GM12878 (cell line): Measurements from ENCODE around the gene ATF2. TPM values are rescaled to one million over a fixed set of nuclear protein-coding genes. Genes with fewer than 3 reads are reported as not detected.
A peak's percentile ranks its signal among the peaks of the same experiment; 100 is the strongest.

Experiments
- ATAC-seq: fragments of 200-7000 bp; cut with Tn5 transposase; 3 replicates; pipeline ENCODE4 v1.9.1; 2020; ENCODE audit warnings: mild to moderate bottlenecking, moderate library complexity
- BruUV-seq: library from RNA; stranded (reverse); fragments of 400-500 nt; replicated peaks from 2 replicates; lab custom pipeline; 2021; lab: Mats Ljungman, UMichigan
- CTCF ChIA-PET: fragments of 300-600 bp; sonication (Branson Sonifier 250); formaldehyde crosslinking; extraction: SDS; loops from one replicate; lab custom pipeline; 2021; ENCODE audit warnings: inconsistent platforms; lab: Yijun Ruan, JAX
- POLR2A ChIA-PET: fragments of 350-600 bp; formaldehyde crosslinking; extraction: SDS; loops from one replicate; lab custom pipeline; 2021; ENCODE audit warnings: inconsistent platforms; lab: Charles Lee
- RAD21 ChIA-PET: fragments of 300-600 bp; sonication (Branson Sonifier 250); formaldehyde crosslinking; loops from one replicate; lab custom pipeline; 2023; ENCODE audit warnings: antibody characterized with exemption; ENCODE audit not compliant: unreplicated experiment; lab: Charles Lee
- SMC1A ChIA-PET: fragments of 300-600 bp; sonication (Branson Sonifier 250); formaldehyde crosslinking; loops from one replicate; lab custom pipeline; 2023; ENCODE audit not compliant: unreplicated experiment, uncharacterized antibody; lab: Charles Lee
- DNase-seq: peaks from one replicate; pipeline ENCODE4 v3.0.0-alpha.2; 2011; ENCODE audit warnings: low read depth, low spot score
- FAIRE-seq: peaks from 3 replicates; lab custom pipeline; 2011; peaks lifted over from hg19 to GRCh38; lab: Jason Lieb, UNC
- H2AFZ ChIP-seq: 2 replicates; pipeline ENCODE4 v1.6.0; 2011; ENCODE audit warnings: low read depth, low read length, control low read depth; ENCODE audit not compliant: control insufficient read depth
- H3K27ac ChIP-seq: 2 replicates; pipeline ENCODE4 v1.5.1; 2011; ENCODE audit warnings: control low read depth; ENCODE audit not compliant: control insufficient read depth, insufficient read depth
- H3K27me3 ChIP-seq, 2 experiments: replicated peaks in 1 of 2; 2 replicates each; pipeline versions ENCODE4 v1.6.0 to v1.6.1; 2011; ENCODE audit warnings: low read length in 1 of 2; ENCODE audit not compliant: control insufficient read depth in 2 of 2, insufficient read depth in 2 of 2
- H3K36me3 ChIP-seq, 2 experiments: 2 replicates each; pipeline ENCODE4 v1.5.1; 2011; ENCODE audit warnings: low read length in 1 of 2; ENCODE audit not compliant: control insufficient read depth in 2 of 2, insufficient read depth in 2 of 2
- H3K4me1 ChIP-seq: 2 replicates; pipeline ENCODE4 v1.6.1; 2011; ENCODE audit warnings: mild to moderate bottlenecking, low read length, moderate library complexity, mixed read lengths; ENCODE audit not compliant: control insufficient read depth, insufficient read depth
- H3K4me2 ChIP-seq: 2 replicates; pipeline ENCODE4 v1.6.0; 2011; ENCODE audit warnings: control low read depth; ENCODE audit not compliant: control insufficient read depth, insufficient read depth
- H3K4me3 ChIP-seq: fragments of 200-600 bp; sonication (generic); 2 replicates; pipeline ENCODE4 v1.5.1; 2016
- H3K79me2 ChIP-seq: 2 replicates; pipeline ENCODE4 v1.6.0; 2011; ENCODE audit warnings: low read length; ENCODE audit not compliant: control insufficient read depth, insufficient read depth
- H3K9ac ChIP-seq: 2 replicates; pipeline ENCODE4 v1.8.0; 2011; ENCODE audit warnings: low read length, control low read depth, mixed read lengths; ENCODE audit not compliant: control insufficient read depth, insufficient read depth
- H3K9me3 ChIP-seq: replicated peaks from 3 replicates; pipeline ENCODE4 v1.5.1; 2011; ENCODE audit warnings: mild to moderate bottlenecking, low read length; ENCODE audit not compliant: control insufficient read depth, insufficient read depth
- H4K20me1 ChIP-seq: 2 replicates; pipeline ENCODE4 v1.6.0; 2011; ENCODE audit not compliant: control insufficient read depth, insufficient read depth
- ATF2 ChIP-seq: IDR thresholded peaks from 2 replicates; pipeline ENCODE4 v1.6.1; 2012; ENCODE audit warnings: low read length, inconsistent platforms
- BCL11A ChIP-seq: IDR thresholded peaks from 2 replicates; pipeline ENCODE4 v1.6.1; 2011; ENCODE audit warnings: low read depth, low read length
- BCLAF1 ChIP-seq: fragments of 450-650 bp; IDR thresholded peaks from 2 replicates; pipeline ENCODE4 v1.6.1; 2017; ENCODE audit warnings: antibody characterized with exemption, mild to moderate bottlenecking, moderate library complexity
- BHLHE40 ChIP-seq, 2 experiments: fragments of 450-650 bp in 1 of 2; IDR thresholded peaks; 2 replicates each; pipeline ENCODE4 v1.6.1; 2011 to 2017; ENCODE audit warnings: low read depth in 2 of 2, borderline replicate concordance in 1 of 2, improper control_type of control experiment in 1 of 2, low read length in 1 of 2, mild to moderate bottlenecking in 1 of 2
- BMI1 ChIP-seq: fragments of 450-650 bp; IDR thresholded peaks from 2 replicates; pipeline ENCODE4 v1.6.1; 2016; ENCODE audit warnings: mild to moderate bottlenecking, moderate library complexity, borderline replicate concordance
- CREM ChIP-seq: IDR thresholded peaks from 2 replicates; pipeline ENCODE4 v1.6.1; 2014; ENCODE audit warnings: antibody characterized with exemption, low read depth
- DPF2 ChIP-seq: fragments of 450-650 bp; IDR thresholded peaks from 2 replicates; pipeline ENCODE4 v1.6.1; 2017; ENCODE audit warnings: mild to moderate bottlenecking
- HDAC2 ChIP-seq: fragments of 200-600 bp; sonication (generic); IDR thresholded peaks from 2 replicates; pipeline ENCODE4 v1.6.1; 2017
- JUND ChIP-seq: IDR thresholded peaks from 2 replicates; pipeline ENCODE4 v1.6.1; 2012; ENCODE audit warnings: low read depth, mild to moderate bottlenecking, low read length, improper control_type of control experiment, moderate library complexity
- MTA2 ChIP-seq: fragments of 450-650 bp; IDR thresholded peaks from 2 replicates; pipeline ENCODE4 v1.6.1; 2016; ENCODE audit warnings: low read depth, mild to moderate bottlenecking, moderate library complexity
- REST ChIP-seq: IDR thresholded peaks from 2 replicates; pipeline ENCODE4 v1.6.1; 2012; ENCODE audit warnings: mild to moderate bottlenecking, low read depth, low read length
- SMARCA5 ChIP-seq: fragments of 450-650 bp; IDR thresholded peaks from 2 replicates; pipeline ENCODE4 v1.6.1; 2017; ENCODE audit warnings: mild to moderate bottlenecking
- TCF7 ChIP-seq: IDR thresholded peaks from 2 replicates; pipeline ENCODE4 v1.6.1; 2014; ENCODE audit warnings: antibody characterized with exemption, borderline replicate concordance
- ZNF207 ChIP-seq: fragments of 450-650 bp; IDR thresholded peaks from 2 replicates; pipeline ENCODE4 v1.6.1; 2014; ENCODE audit warnings: antibody characterized with exemption, mild to moderate bottlenecking, borderline replicate concordance
- ZSCAN29 ChIP-seq: fragments of 450-650 bp; IDR thresholded peaks from 2 replicates; pipeline ENCODE4 v1.6.1; 2017; ENCODE audit warnings: mild to moderate bottlenecking, moderate library complexity
- WGBS: methylation state at CpG from one replicate; pipeline ENCODE4 v1.1.6; 2016; ENCODE audit warnings: low lambda C conversion rate; ENCODE audit not compliant: insufficient replicate concordance, insufficient coverage; ENCODE audit errors: missing lambda C conversion rate; 5-methylcytosine and 5-hydroxymethylcytosine counted together
- in situ Hi-C: fragments of 300-500 bp; cut with MboI; formaldehyde crosslinking; loops from 9 replicates; pipeline ENCODE4 v1.14.3; 2018; ENCODE audit warnings: mixed read lengths
- intact Hi-C: fragments of 100-400 bp; cut with micrococcal nuclease; formaldehyde crosslinking; loops from one replicate; pipeline ENCODE4 v1.14.2; 2022; ENCODE audit not compliant: unreplicated experiment
- polyA plus RNA-seq, 11 experiments: library from polyadenylated mRNA; depleted of rRNA in 4 of 11; unstranded in 6 of 11; stranded (reverse) in 5 of 11; fragments of >200 nt; fragmentation: Nextera tagmentation in 4 of 11; fragmentation: Illumina TruSeq in 1 of 11; extraction: Ambion mirVana in 4 of 11; extraction: Trizol in 1 of 11; gene quantifications; 1 replicate in 1 of 11; 2 replicates in 10 of 11; pipeline versions ENCODE4 v1.2.1 to v1.2.3, GENCODE V29; 2011 to 2016; ENCODE audit warnings: inconsistent platforms in 2 of 11, missing spikeins in 2 of 11, low read depth in 1 of 11
- total RNA-seq, 4 experiments: library from RNA; depleted of rRNA in 3 of 4; stranded (reverse); fragments of >200 nt in 3 of 4; fragmentation: Illumina TruSeq in 1 of 4; extraction: Trizol in 1 of 4; gene quantifications; 2 replicates each; pipeline versions ENCODE4 v1.2.1 to v1.2.3, GENCODE V29; 2013 to 2021

The ATF2 gene
- total and polyA plus RNA-seq, 10 of the 15 experiments (the other 5 are each of a cell fraction or from before 2014, with no cell fraction given): 10.3 to 78.0 (median 36.0) TPM

- TF ChIP-seq BMI1: no peak
- no peak for TF ChIP-seq CREM
- no peak for TF ChIP-seq BCL11A
- TF ChIP-seq REST: no peak
- TF ChIP-seq MTA2: peak; percentile 32; the same call in 1 of the 2 replicates
- no peak for TF ChIP-seq DPF2
- TF ChIP-seq ZNF207: no peak
- TF ChIP-seq ZSCAN29: no peak
Measured at GRCh38 chr2:175136334-175137215, 31.4 kb downstream of the ATF2 start (continued).

- SMC1A ChIA-PET: interaction anchor here (0.6 to 4.0 kb wide), 7 partner anchors 15 to 357 kb away, joined by 3 to 33 read pairs (median 5); partner anchors contain the start of gene ATF2
- TF ChIP-seq TCF7 (no peak), HDAC2 (no peak), JUND (no peak), SMARCA5 (no peak), BCLAF1 (no peak), ATF2 (no peak), BHLHE40 (IDR thresholded peaks at IDR 0.05; ENCODE audit: borderline replicate concordance in 1 of 2, low read depth in 2 of 2, low read length in 1 of 2) (no peak)
Measured at GRCh38 chr2:175135862-175136261, 32.1 kb downstream of the ATF2 start.

More at GRCh38 chr2:175135862-175136261, 32.1 kb downstream of the ATF2 start:
- H3K4me1 ChIP-seq: peaks cover 17% of the 10 kb centered on the region
- intact Hi-C loops (no loop called here), in situ Hi-C loops (no loop called here)
- H3K27ac ChIP-seq: peak overlapping the region; percentile 49
- no TSS peak for BruUV-seq
- no peaks in the 10 kb centered on the region for H3K9me3 ChIP-seq
- H3K4me2 ChIP-seq: peak overlapping the region; percentile 59
- no peak overlapping the region for H3K9ac ChIP-seq
- H2AFZ ChIP-seq: no peak overlapping the region
- 89% methylated on average over 2 of the region's 2 CpGs for WGBS
- H4K20me1 ChIP-seq: no peaks in the 10 kb centered on the region
- peaks cover 0 to 10% of the 10 kb centered on the region in 2 experiments; a peak in 2 of 4 replicates for H3K36me3 ChIP-seq
- ChIA-PET RAD21 (interaction anchor here (0.7 to 1.1 kb wide), 3 partner anchors 33 to 1319 kb away, joined by 3 to 4 read pairs (median 4); no protein-coding TSS in a partner anchor), CTCF (interaction anchor here (0.6 to 1.7 kb wide), 6 partner anchors 10 to 107 kb away, joined by 3 to 5 read pairs (median 4); no protein-coding TSS in a partner anchor), POLR2A (interaction anchor here (0.6 to 1.0 kb wide), 2 partner anchors 13 to 752 kb away, joined by 3 to 7 read pairs; no protein-coding TSS in a partner anchor)
- FAIRE-seq: no peak
- H3K4me3 ChIP-seq: 0 out of 2 replicates have a peak overlapping the region, but pooled peaks have one; percentile 25
- H3K27me3 ChIP-seq: no peaks in the 10 kb centered on the region
- no peak for DNase-seq
- no peak for ATAC-seq
- peaks cover 37% of the 10 kb centered on the region for H3K79me2 ChIP-seq
